WERI-Rb-1 (cell line): Measurements from ENCODE around the gene WAPL.

Experiments used
- DNase-seq: peaks from one replicate; pipeline ENCODE4 v3.0.0-alpha.2; 2020
- H3K27ac ChIP-seq: fragments of 250-450 bp; sonication (Bioruptor Pico); 2 replicates; pipeline ENCODE4 v1.5.1; 2020; ENCODE audit warnings: mild to moderate bottlenecking, moderate library complexity
- H3K27me3 ChIP-seq: fragments of 250-450 bp; sonication (Bioruptor Pico); 2 replicates; pipeline ENCODE4 v1.5.1; 2021; ENCODE audit warnings: mild to moderate bottlenecking, low read depth, moderate library complexity; ENCODE audit not compliant: insufficient read depth, severe bottlenecking
- H3K36me3 ChIP-seq: fragments of 250-450 bp; sonication (Bioruptor Pico); 2 replicates; pipeline ENCODE4 v1.5.1; 2020; ENCODE audit warnings: mild to moderate bottlenecking, moderate library complexity
- H3K4me3 ChIP-seq: 2 replicates; pipeline ENCODE4 v1.5.1; 2011; ENCODE audit warnings: low read depth, mild to moderate bottlenecking, control low read depth, low read length
- H3K9me3 ChIP-seq: fragments of 250-450 bp; sonication (Bioruptor Pico); 2 replicates; pipeline ENCODE4 v1.5.1; 2021; ENCODE audit warnings: mild to moderate bottlenecking, moderate library complexity; ENCODE audit not compliant: severe bottlenecking
- TF ChIP-seq, protein P1 (sequence below): IDR thresholded peaks from 2 replicates; pipeline ENCODE4 v1.5.1; 2011; ENCODE audit warnings: low read depth, mild to moderate bottlenecking, control low read depth, inconsistent platforms, low read length

The WAPL gene

DNA sequence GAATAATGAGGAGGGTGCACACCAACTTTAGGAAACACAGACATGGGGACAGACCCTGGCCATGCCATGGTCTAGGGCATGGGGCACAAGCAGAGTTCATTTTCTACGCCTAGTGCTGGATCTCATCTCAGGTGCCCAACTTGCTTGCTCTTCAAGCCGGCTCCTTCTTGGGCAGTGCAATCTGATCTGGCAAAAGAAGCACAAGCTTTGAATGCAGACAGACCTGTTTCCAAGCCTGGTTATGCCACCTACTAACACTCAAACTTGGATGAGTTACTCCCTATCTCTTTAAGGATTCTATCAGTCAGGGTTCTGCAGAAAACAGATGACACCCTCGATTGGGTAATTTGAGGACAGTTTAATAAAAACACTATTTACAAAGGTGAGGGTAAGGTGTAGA, 34.9 kb upstream of the WAPL start:
- TF ChIP-seq, protein P1, sequence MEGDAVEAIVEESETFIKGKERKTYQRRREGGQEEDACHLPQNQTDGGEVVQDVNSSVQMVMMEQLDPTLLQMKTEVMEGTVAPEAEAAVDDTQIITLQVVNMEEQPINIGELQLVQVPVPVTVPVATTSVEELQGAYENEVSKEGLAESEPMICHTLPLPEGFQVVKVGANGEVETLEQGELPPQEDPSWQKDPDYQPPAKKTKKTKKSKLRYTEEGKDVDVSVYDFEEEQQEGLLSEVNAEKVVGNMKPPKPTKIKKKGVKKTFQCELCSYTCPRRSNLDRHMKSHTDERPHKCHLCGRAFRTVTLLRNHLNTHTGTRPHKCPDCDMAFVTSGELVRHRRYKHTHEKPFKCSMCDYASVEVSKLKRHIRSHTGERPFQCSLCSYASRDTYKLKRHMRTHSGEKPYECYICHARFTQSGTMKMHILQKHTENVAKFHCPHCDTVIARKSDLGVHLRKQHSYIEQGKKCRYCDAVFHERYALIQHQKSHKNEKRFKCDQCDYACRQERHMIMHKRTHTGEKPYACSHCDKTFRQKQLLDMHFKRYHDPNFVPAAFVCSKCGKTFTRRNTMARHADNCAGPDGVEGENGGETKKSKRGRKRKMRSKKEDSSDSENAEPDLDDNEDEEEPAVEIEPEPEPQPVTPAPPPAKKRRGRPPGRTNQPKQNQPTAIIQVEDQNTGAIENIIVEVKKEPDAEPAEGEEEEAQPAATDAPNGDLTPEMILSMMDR, result no peak
- no peak overlapping the region for H3K27ac ChIP-seq
- DNase-seq, result no peak
- H3K36me3 ChIP-seq, result no peaks in the 10 kb centered on the region
- H3K27me3 ChIP-seq, result no peaks in the 10 kb centered on the region
- H3K9me3 ChIP-seq, result peaks cover 13% of the 10 kb centered on the region
- no peak overlapping the region for H3K4me3 ChIP-seq

- TF ChIP-seq, protein P1, result no peak
- no peak for DNase-seq
- no peak overlapping the region for H3K27ac ChIP-seq
- no peaks in the 10 kb centered on the region for H3K9me3 ChIP-seq
- no peak overlapping the region for H3K4me3 ChIP-seq
- no peaks in the 10 kb centered on the region for H3K36me3 ChIP-seq
- H3K27me3 ChIP-seq, result no peaks in the 10 kb centered on the region
These were observed 32.0 kb upstream of the WAPL start for GRCh38 chr10:86553639-86554038.

- Histone ChIP-seq H3K36me3 (no peaks in the 10 kb centered on the region), H3K27ac (no peak overlapping the region), H3K4me3 (no peak overlapping the region), H3K9me3 (no peaks in the 10 kb centered on the region), H3K27me3 (no peaks in the 10 kb centered on the region)
- TF ChIP-seq, protein P1, result no peak
- DNase-seq, result no peak
These were observed 31.6 kb upstream of the WAPL start for GRCh38 chr10:86553213-86553612.

GRCh38 chr10:86547296-86547695, 25.7 kb upstream of the WAPL start:
- TF ChIP-seq, protein P1, result no peak
- Histone ChIP-seq H3K4me3 (no peak overlapping the region), H3K9me3 (no peaks in the 10 kb centered on the region), H3K27ac (no peak overlapping the region), H3K36me3 (no peaks in the 10 kb centered on the region), H3K27me3 (no peaks in the 10 kb centered on the region)
- no peak for DNase-seq

DNA sequence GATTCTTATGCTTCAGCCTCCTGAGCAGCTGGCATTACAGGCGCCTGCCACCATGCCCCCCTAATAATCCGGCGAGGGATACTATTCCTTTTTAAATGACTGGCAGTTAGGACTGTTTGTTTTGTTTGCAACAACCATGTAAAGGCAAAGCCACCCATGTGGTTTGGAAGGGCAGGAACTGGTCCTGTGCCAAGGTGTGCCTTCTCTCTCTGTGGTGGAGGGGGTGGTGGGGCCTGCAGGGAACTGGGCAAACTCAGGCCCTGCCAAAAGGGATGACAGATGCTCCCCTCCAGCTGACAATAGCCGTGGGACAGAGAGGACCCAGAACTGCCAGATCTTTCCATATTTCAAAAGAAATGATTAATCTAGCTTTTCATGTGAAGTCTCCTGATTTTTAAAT, 23.5 kb upstream of the WAPL start:
- TF ChIP-seq, protein P1, result no peak
- H3K36me3 ChIP-seq, result no peaks in the 10 kb centered on the region
- H3K4me3 ChIP-seq, result no peak overlapping the region
- no peaks in the 10 kb centered on the region for H3K9me3 ChIP-seq
- no peak overlapping the region for H3K27ac ChIP-seq
- no peak for DNase-seq
- H3K27me3 ChIP-seq, result no peaks in the 10 kb centered on the region

DNA sequence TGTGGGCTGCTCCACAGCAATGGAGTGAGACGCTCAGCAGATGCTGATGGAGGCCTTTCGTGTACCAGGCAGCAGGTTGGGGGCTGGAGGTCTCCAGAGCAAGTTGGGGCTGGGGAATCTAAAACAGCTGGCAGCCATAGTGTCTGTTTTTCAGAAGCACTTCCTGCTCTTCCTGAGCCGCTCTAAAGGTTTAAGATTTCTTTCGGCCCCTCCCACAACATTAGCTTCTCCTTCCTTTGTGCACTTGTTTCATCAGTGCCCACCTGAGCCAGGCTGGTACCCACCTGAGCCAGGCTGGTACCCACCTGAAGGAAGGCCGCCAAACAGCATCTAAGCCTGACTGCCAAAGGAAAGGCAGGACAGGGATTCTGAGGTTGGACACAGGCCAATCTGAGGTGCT, 18.4 kb upstream of the WAPL start:
- TF ChIP-seq, protein P1, result no peak
- no peak for DNase-seq
- no peak overlapping the region for H3K27ac ChIP-seq
- no peaks in the 10 kb centered on the region for H3K27me3 ChIP-seq
- H3K36me3 ChIP-seq, result no peaks in the 10 kb centered on the region
- no peak overlapping the region for H3K4me3 ChIP-seq
- no peaks in the 10 kb centered on the region for H3K9me3 ChIP-seq
